HG03280 (cell line): Measurements from ENCODE around the gene CNKSR2.
A peak's percentile ranks its signal among the peaks of the same experiment; 100 is the strongest.

Experiments
- ATAC-seq: cut with Tn5 transposase; IDR thresholded peaks from one replicate; pipeline ENCODE4 v1.9.1; 2021; ENCODE audit warnings: mild to moderate bottlenecking, moderate library complexity; ENCODE audit not compliant: unreplicated experiment

CNKSR2 gene

DNA sequence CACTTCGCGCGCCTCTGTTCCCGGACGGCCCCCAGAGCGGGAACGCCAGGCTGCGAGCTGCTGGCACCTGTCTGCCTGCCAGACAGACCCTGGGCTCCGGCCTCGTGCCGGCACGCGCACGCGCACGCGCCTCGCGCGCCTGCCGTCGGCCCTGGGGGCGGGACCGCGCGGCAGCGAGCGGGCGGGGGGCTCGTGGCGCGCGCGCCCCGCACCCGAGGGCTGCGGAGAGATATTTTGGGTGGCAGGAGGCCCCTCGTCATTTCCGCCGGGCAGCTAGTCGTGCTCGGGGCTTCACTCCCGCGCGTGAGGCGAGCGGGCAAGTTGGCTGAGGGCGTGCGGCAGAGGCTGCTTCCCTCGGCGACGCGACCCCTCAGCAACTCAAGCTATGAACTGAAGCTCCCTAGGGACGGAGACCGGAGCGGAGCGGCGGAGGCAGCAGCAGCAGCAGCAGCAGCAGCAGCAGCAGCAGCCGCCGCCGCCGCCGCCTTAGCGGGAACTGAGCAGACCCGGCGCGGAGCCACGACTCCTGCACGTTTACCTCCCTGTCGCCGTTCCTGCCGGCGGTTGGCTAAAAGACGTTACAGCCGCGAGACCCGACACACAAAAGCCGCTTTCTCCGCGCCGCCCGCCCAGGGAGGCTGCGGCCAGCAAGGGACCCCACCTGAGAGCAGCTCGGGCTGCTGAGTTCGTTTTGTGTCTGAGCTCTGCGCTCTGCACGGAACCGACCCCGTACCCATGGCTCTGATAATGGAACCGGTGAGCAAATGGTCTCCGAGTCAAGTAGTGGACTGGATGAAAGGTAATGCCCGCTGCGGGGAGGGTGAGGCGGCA, at the start of gene CNKSR2:
Gene CNKSR2, plus strand, starts transcription at position 256 of the 831 bp plus-strand sequence. Its CDS starts 480 bp downstream, at position 736.
- ATAC-seq: peak; percentile 51

GRCh38 chrX:21354725-21355124, 19.5 kb upstream of the CNKSR2 start:
- ATAC-seq: no peak

DNA sequence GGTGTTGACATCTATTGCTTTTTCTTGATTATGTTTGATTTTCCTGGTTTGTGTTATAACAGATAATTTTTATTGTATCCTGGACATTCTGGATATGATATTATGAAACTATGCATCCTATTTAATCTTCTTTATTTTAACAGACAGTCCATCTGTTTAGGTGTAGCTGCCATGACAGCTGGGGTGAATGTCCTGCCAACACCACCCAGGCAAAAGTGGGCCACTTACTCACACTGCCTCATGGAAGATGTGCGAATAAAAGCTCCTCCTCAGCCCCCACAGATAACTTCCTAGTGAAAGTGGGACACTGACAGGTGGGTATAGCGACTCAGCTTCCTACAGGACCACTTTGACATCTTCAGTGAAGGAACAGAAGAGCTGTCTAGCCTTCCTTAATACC, 18.4 kb upstream of the CNKSR2 start:
- ATAC-seq: no peak

DNA sequence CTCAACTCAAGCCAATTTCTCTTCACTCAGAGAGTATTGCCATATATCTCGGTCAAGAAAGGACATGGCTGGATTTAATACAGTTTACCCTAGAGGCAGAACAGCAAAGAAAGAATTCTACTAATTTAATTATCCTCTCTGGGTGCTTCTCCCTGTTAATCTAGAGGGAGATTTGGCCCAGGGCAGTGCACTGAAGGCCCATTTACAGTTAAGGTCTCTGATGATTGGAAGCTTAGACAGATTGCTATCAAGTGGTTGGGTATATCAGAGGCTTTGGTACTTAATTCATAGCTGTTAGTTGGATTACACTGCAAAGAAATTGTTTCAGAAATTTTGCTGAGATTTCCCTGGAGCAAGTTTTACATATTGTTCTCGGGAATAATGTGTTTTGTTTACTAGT, 4.6 kb upstream of the CNKSR2 start:
- no peak for ATAC-seq

- no peak for ATAC-seq
These were observed 1.2 kb upstream of the CNKSR2 start for GRCh38 chrX:21373001-21373400.

- peak; percentile 63 for ATAC-seq
These were observed 518 bp upstream of the CNKSR2 start for GRCh38 chrX:21373637-21374162.

GRCh38 chrX:21374994-21375707, 933 bp downstream of the CNKSR2 start:
- ATAC-seq: no peak

DNA sequence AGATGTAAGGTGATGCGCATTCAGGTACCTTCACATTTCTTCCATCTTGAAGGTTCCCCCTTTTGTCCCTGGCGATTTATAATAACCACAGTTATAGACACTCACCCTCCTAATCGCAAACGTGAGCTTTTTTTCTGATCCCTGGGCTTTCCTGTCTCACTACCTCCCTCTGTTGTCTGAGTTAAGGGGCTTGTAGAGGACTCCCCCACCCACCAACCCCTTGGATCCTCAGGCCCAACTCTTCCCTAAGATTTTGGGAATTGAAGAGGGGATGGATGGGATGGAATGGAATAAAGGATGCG, 1.4 kb downstream of the CNKSR2 start:
- ATAC-seq: no peak

DNA sequence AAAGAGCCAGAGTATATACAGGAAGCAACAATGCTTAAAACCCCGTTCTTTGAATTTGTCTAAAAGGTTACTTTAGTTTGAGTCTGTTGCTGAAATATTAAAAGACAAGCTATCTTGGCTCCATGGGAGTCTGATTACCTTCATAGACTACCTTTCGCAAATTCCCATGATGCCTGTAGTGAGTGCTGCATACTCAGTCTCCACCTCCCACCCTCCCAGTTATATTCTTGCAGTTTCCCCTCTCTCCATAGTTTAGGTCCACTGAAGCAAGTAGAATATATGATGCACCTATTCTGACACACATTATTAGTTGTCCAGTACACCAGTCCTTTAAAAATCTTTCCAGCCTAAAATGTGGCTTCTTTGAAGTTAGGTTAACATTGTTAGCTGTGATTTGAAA, 2.4 kb downstream of the CNKSR2 start:
- ATAC-seq: no peak

- ATAC-seq: no peak
These were observed 5.8 kb downstream of the CNKSR2 start for GRCh38 chrX:21379991-21380390.

DNA sequence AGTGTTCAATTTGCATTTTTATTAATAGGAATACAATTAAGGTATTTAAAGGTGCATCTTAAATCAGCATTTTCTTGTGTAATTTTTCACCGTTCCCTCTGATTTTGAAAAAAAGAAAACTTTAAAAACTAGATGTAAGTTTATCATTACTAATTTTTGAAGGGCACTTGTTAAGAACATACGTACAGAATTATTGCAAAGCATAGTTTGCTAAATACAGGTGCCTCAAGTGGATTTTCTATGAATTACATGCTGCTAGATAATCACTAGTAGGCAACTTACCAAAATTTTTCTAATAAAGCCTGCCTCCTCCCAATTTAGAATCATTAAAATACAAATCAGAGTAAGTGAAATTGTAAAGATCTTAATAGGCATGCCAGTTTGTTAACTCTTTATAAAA, 8.5 kb downstream of the CNKSR2 start:
- ATAC-seq: no peak

DNA sequence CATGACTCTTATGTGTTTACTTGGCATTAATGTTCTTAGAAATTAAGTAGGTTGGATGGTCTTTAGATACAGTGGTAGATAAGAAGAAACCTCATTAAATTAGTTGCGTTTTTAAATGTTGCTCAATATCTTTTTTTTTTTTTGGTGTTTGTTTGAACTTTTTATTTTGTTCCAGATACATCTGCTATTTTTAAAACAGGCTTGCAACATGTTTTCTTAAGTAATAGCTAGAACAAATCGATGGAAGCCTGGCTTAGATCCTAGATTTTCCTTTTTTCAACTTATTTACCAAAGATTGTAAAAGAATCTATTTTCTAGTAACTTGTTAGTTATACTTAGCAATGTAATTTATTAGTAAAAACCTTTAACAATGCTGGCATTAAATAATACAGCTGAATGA, 9.3 kb downstream of the CNKSR2 start:
- no peak for ATAC-seq

- no peak for ATAC-seq
These were observed 10.0 kb downstream of the CNKSR2 start for GRCh38 chrX:21384178-21384577.

GRCh38 chrX:21394792-21395191, 20.6 kb downstream of the CNKSR2 start:
- no peak for ATAC-seq

DNA sequence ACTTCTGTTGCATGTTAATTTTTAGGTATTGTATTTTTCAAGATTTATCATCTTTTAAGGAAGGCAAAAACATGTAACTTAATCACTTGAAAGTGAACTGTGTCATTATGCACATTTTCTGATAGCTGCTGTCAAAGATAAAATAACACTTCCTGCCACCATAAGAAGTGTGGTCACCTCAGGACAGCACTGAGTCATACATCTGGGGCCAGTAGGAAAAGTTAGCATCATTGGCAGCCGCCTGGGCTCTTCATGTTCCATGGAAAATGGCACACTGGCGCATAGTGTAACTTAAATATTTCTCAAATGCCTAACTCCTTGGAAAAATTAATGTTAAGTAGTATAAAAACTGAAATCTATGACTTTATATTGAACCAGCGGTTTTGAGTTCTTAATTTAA, 24.2 kb downstream of the CNKSR2 start:
- ATAC-seq: no peak

DNA sequence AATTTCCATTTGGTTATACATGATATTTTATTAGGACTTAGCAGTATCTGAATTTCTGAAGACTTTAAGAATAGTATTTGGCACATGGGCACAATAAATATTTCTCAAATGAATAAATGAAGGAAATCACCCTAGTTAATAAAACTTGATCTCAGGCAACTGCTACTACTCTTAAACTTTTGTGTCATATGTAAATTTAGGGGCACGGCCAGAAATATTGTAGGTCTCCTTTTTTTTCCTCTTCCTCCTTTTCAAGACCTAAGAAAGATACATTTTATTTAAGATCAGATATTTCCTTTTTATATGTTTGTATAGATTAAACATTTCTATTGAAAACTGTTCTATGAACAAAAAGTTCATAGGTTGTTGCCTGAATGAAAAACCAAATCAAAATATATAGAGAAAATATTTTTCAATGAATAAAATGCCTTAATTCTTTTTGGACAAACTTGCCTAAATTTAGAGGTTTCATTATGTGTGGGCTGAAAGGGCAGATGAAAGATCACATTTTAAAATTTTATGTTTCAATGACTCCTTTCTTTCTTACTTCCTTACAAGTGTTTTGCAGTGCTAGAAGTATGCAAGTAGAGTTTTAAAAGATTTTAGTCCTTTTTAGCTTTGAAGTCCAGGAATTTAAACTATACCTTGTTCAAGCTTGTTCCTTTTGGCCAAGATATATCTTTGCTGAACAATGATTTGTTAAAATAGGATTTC, 26.3 kb downstream of the CNKSR2 start:
- ATAC-seq: no peak

GRCh38 chrX:21408307-21408706, 34.1 kb downstream of the CNKSR2 start:
- no peak for ATAC-seq

GRCh38 chrX:21408788-21409187, 34.6 kb downstream of the CNKSR2 start:
- ATAC-seq: no peak

DNA sequence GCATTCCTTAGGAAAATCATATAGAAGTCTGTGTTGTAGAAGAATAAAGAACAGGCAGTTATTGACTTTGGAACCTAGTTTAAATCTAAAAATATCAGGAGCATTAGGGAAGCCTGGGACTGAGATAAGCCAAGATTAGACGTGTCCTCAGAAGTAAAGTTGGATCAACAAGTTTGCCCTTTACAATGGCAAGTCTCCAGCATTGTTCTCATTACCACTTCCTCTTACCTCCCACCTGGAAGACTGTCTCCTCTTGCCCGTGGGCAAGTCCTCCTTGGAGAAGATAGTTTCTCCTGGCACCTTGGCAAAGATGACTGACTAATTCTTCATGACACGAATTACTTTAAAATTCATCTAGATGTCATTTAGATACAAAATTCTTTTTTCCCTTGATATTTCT, 37.8 kb downstream of the CNKSR2 start:
- ATAC-seq: no peak

GRCh38 chrX:21412883-21413282, 38.7 kb downstream of the CNKSR2 start:
- ATAC-seq: no peak

- ATAC-seq: no peak
These were observed 52.9 kb downstream of the CNKSR2 start for GRCh38 chrX:21427086-21427485.

DNA sequence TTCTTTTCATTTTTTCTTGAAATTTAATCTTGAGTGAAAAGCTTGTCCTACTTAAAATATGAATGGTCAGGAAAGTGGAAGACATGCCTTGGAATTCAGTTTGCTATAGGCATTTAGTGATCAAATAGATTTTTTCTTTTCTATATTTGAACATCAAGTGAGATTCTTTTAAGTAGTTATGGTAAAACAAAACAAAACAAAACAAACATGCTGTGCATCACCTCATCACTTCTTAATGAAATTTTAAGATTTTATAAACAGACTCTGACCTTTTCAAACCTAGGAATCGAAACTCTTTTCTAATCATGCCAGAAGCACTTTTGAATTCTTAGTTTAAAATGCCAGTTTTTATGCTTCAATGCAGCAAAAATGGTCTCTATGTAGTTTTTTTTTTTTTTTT, 62.8 kb downstream of the CNKSR2 start:
- ATAC-seq: no peak
